Gastrocnemius medialis (tissue), 4 donors: Measurements from ENCODE around the gene FAM167B.

Experiments used
- CTCF ChIP-seq, 5 experiments: fragments of 450-650 bp in 3 of 5; fragments of 200-600 bp in 2 of 5; sonication (generic) in 2 of 5; IDR thresholded peaks in 4 of 5; conservative IDR thresholded peaks in 1 of 5; 1 replicate in 4 of 5; 2 replicates in 1 of 5; pipeline ENCODE4 v1.5.1; 2016 to 2019; ENCODE audit warnings: antibody characterized with exemption in 5 of 5, mild to moderate bottlenecking in 3 of 5, moderate library complexity in 3 of 5
- POLR2A ChIP-seq, 2 donors: fragments of 450-650 bp; IDR thresholded peaks; one replicate each; pipeline ENCODE4 v1.6.1; 2017; ENCODE audit warnings: antibody characterized with exemption in 2 of 2, mild to moderate bottlenecking in 2 of 2, moderate library complexity in 2 of 2

GRCh38 chr1:32197837-32198236, 49.2 kb upstream of the FAM167B start:
- TF ChIP-seq CTCF (IDR thresholded peaks at IDR 0.05 in 4 of 5, conservative IDR thresholded peaks at IDR 0.05 in 1 of 5) (no peak), POLR2A (IDR thresholded peaks at IDR 0.05) (no peak)
